Testis (tissue), 3 donors: Measurements from ENCODE around the gene JOSD2. TPM values are rescaled to one million over a fixed set of nuclear protein-coding genes. Genes with fewer than 3 reads are reported as not detected.

Experiments
- DNase-seq: peaks from one replicate; pipeline ENCODE4 v3.0.0-alpha.2; 2019
- H3K27ac ChIP-seq, 2 donors: fragments of 200-600 bp; sonication (generic); one replicate each; pipeline ENCODE4 v1.5.1; 2019
- H3K27me3 ChIP-seq: fragments of 200-600 bp; sonication (generic); one replicate; pipeline ENCODE4 v1.5.1; 2019
- H3K36me3 ChIP-seq: fragments of 200-600 bp; sonication (generic); one replicate; pipeline ENCODE4 v1.5.1; 2017; ENCODE audit warnings: low read depth; ENCODE audit errors: missing control alignments
- H3K4me1 ChIP-seq: fragments of 200-600 bp; sonication (generic); one replicate; pipeline ENCODE4 v1.5.1; 2019
- H3K4me3 ChIP-seq, 2 donors: fragments of 200-600 bp; sonication (generic); one replicate each; pipeline ENCODE4 v1.5.1; 2017 to 2019
- H3K9me3 ChIP-seq: fragments of 200-600 bp; sonication (generic); one replicate; pipeline ENCODE4 v1.5.1; 2017
- CTCF ChIP-seq, 3 experiments: fragments of 450-650 bp in 2 of 3; fragments of 200-600 bp in 1 of 3; sonication (generic) in 1 of 3; IDR thresholded peaks; one replicate each; pipeline ENCODE4 v1.5.1; 2016 to 2019; ENCODE audit warnings: antibody characterized with exemption in 3 of 3, mild to moderate bottlenecking in 2 of 3, moderate library complexity in 1 of 3
- POLR2A ChIP-seq: fragments of 450-650 bp; IDR thresholded peaks from one replicate; pipeline ENCODE4 v1.6.1; 2017; ENCODE audit warnings: antibody characterized with exemption, mild to moderate bottlenecking, moderate library complexity
- WGBS, 2 donors: methylation state at CpG; one replicate each; pipeline ENCODE4 v1.1.5; 2018; 5-methylcytosine and 5-hydroxymethylcytosine counted together
- intact Hi-C: fragments of 100-400 bp; cut with DNase I; formaldehyde crosslinking; loops from one replicate; pipeline ENCODE4 v1.15.1; 2023; ENCODE audit warnings: low total_unique reads
- polyA plus RNA-seq: library from polyadenylated mRNA; stranded (reverse); fragments of 350-450 nt; fragmentation: Illumina TruSeq; extraction: RNeasy Lipid Tissue Mini Kit (QIAGEN cat#74804); gene quantifications from one replicate; pipeline ENCODE4 v1.2.3, GENCODE V29; 2014; ENCODE audit warnings: low read depth, low replicate concordance; ENCODE audit not compliant: insufficient read depth
- total RNA-seq, 2 donors: library from RNA; depleted of rRNA; stranded (reverse); fragments of >200 nt; gene quantifications; one replicate each; pipeline ENCODE4 v1.2.3, GENCODE V29; 2016

JOSD2 gene
- total and polyA plus RNA-seq, 3 donors from 2014 or later = 21.6 to 37.7 (median 26.1) TPM

- H3K9me3 ChIP-seq = no peaks in the 10 kb centered on the region
- DNase-seq = no peak
- no peak overlapping the region for H3K27ac ChIP-seq
- intact Hi-C loops = no loop called here
- H3K4me1 ChIP-seq = no peaks in the 10 kb centered on the region
- H3K36me3 ChIP-seq = no peaks in the 10 kb centered on the region
- no peaks in the 10 kb centered on the region for H3K27me3 ChIP-seq
- TF ChIP-seq POLR2A (no peak), CTCF (IDR thresholded peaks at IDR 0.05) (no peak)
- 75 to 90% methylated on average over 29 to 40 of the region's 40 CpGs for WGBS, 2 donors
- no peak overlapping the region for H3K4me3 ChIP-seq
Measured at GRCh38 chr19:50519006-50519575, 8.1 kb upstream of the JOSD2 start.

GRCh38 chr19:50518091-50519005 lies 7.4 kb upstream of the JOSD2 start:
- Histone ChIP-seq H3K4me1 (no peaks in the 10 kb centered on the region), H3K36me3 (no peaks in the 10 kb centered on the region), H3K9me3 (no peaks in the 10 kb centered on the region), H3K27ac (no peak overlapping the region), H3K27me3 (no peaks in the 10 kb centered on the region), H3K4me3 (peak overlapping the region in 1 of 2 donors; percentile 31)
- 72 to 87% methylated on average over 16 to 82 of the region's 87 CpGs for WGBS, 2 donors
- peak; percentile 42 for DNase-seq
- TF ChIP-seq CTCF (IDR thresholded peaks at IDR 0.05) (peak in 2 of 3 experiments; percentile 19 to 31), POLR2A (no peak)
- intact Hi-C loops = no loop called here

GRCh38 chr19:50517704-50518075 lies 6.7 kb upstream of the JOSD2 start:
- peak overlapping the region in 1 of 2 donors; percentile 31 for H3K4me3 ChIP-seq
- no peak overlapping the region for H3K27ac ChIP-seq
- intact Hi-C loops = no loop called here
- no peaks in the 10 kb centered on the region for H3K27me3 ChIP-seq
- 89 to 92% methylated on average over 9 to 37 of the region's 37 CpGs for WGBS, 2 donors
- TF ChIP-seq POLR2A (no peak), CTCF (IDR thresholded peaks at IDR 0.05) (no peak)
- peaks cover under 1% of the 10 kb centered on the region for H3K4me1 ChIP-seq
- no peaks in the 10 kb centered on the region for H3K36me3 ChIP-seq
- no peak for DNase-seq
- H3K9me3 ChIP-seq = no peaks in the 10 kb centered on the region

GRCh38 chr19:50516964-50517703 lies 6.1 kb upstream of the JOSD2 start:
- WGBS, 2 donors = 47 to 69% methylated on average over 21 to 53 of the region's 53 CpGs
- DNase-seq = no peak
- no peaks in the 10 kb centered on the region for H3K36me3 ChIP-seq
- TF ChIP-seq POLR2A (no peak), CTCF (IDR thresholded peaks at IDR 0.05) (no peak)
- H3K27ac ChIP-seq = no peak overlapping the region
- intact Hi-C loops = no loop called here
- peak overlapping the region in 1 of 2 donors; percentile 31 for H3K4me3 ChIP-seq
- H3K27me3 ChIP-seq = no peaks in the 10 kb centered on the region
- no peaks in the 10 kb centered on the region for H3K9me3 ChIP-seq
- peaks cover 6% of the 10 kb centered on the region for H3K4me1 ChIP-seq
